HG03097 (cell line): ENCODE results near the gene DAAM1.

ENCODE experiments used
- ATAC-seq: cut with Tn5 transposase; IDR thresholded peaks from one replicate; pipeline ENCODE4 v1.9.1; 2021; ENCODE audit not compliant: unreplicated experiment, low FRiP score

DAAM1 gene

GRCh38 chr14:59406454-59407245 lies 218.2 kb downstream of the DAAM1 start:
- no peak for ATAC-seq

DNA sequence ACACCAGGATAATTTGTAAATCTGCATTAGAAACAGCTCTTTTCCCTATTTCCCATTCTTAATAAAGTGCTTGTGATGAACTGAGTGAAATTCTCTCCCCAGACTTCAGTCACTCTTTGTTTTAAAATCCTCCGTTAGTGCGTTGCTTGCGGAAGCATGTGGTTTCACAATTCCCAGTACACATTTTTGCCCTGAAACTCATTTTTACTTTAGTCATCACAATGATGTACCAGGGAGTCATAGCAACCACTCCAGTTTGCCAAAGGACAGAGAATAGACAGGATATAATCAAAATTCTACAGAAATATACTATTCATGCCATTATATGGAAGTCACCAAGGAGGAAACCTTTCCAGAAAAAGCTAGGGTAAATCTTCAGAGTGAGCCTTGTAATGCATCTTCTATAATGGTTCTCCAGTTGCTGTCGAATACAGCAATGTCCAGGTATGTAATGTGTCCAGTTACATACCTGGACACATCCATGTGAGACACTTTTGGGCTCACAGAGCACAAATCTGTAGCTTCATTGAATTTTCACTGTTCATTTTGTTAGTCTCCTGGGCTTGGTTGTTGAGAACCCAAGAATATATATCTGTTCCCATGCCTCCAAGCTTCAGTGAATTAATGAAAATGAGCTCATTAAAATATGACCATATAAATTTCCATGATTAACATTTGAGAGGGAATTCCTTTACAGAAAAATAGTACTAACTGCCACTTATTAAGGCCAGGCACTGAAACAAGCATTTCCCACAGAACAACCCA lies 219.0 kb downstream of the DAAM1 start:
- no peak for ATAC-seq

GRCh38 chr14:59415836-59416602 lies 227.6 kb downstream of the DAAM1 start:
- no peak for ATAC-seq

GRCh38 chr14:59417311-59417710 lies 228.8 kb downstream of the DAAM1 start:
- ATAC-seq: no peak

- ATAC-seq: no peak
Measured at GRCh38 chr14:59419303-59419702, 230.8 kb downstream of the DAAM1 start.
